Stimulated activated CD4-positive, alpha-beta T cell treated with anti-CD3 and anti-CD28 coated beads, Interleukin-1b, Interleukin-23, amount 100 ng/mL, for 4 hours (primary cell): ENCODE data around the gene GALNT2.

Experiments used
- DNase-seq, 2 donors: peaks; one replicate each; pipeline ENCODE4 v3.0.0-alpha.2; 2020; ENCODE audit warnings: low read depth in 2 of 2

Gene GALNT2

GRCh38 chr1:230319014-230319747 is 252.1 kb downstream of the GALNT2 start:
- DNase-seq = no peak

DNA sequence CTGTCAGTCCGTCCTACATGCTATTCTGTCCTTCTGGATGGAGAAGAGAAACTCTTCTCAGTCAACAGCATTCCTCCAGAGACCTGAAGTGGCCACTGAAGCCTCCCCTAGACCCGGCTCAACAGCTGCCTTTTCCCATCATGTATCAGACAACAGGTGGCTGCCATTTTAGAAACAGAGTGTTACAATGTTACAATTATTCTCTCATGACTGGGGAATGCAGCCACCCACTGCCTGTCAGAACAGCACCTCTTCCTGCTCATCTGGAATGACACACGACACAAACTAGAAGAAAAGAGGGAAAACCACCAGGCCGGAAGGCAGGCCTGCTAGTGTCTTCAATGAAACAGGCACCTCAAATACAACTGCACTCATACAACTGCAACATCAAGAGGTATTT is 253.8 kb downstream of the GALNT2 start:
- DNase-seq = no peak

- DNase-seq = no peak
Measured at GRCh38 chr1:230321341-230321740, 254.3 kb downstream of the GALNT2 start.

- no peak for DNase-seq
Measured at GRCh38 chr1:230321741-230322420, 254.8 kb downstream of the GALNT2 start.

DNA sequence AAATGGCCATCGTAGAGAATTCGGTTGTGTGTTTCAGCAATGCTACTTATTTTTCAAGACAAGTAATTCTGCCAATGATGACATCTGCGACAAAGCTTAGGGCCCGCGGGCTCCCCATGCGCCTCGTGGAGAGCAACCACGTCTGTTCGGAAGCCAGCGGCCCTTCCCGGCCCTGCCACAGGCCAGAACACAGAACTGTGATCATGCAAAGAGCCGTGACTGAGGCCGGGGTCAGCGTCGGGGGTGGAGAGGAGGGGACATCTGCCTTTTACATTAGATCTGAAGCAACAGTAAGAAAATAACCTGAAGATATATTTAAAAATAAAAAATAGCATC is 255.4 kb downstream of the GALNT2 start:
- no peak for DNase-seq

- DNase-seq = no peak
Measured at GRCh38 chr1:230322967-230323547, 256.0 kb downstream of the GALNT2 start.

DNA sequence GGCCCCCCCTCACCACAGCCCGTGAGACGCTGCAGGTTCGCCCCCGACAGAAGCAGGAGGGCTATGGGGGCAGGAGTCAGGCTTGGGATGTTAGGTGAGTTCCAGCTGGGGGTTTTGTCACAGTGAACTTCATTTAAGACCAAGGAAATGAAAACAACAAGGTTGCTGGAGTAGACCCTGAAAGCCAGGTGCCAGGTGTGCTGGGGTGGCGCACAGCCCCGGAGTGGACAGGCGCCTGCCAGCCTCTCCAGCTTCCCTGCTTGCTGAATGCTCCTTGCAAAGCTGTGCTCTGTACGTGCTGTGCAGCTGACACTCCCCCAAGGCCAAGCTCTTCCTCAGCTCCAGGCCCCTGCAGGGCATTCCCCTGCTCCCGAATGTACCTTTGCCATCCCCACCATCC is 256.6 kb downstream of the GALNT2 start:
- no peak for DNase-seq

- DNase-seq = no peak
Measured at GRCh38 chr1:230326971-230327891, 260.2 kb downstream of the GALNT2 start.

GRCh38 chr1:230327892-230328284 is 260.9 kb downstream of the GALNT2 start:
- peak in 1 of 2 donors; percentile 9 for DNase-seq

- no peak for DNase-seq
Measured at GRCh38 chr1:230328342-230329015, 261.4 kb downstream of the GALNT2 start.

- no peak for DNase-seq
Measured at GRCh38 chr1:230330157-230330556, 263.1 kb downstream of the GALNT2 start.
